Stimulated activated CD4-positive, alpha-beta T cell treated with anti-CD3 and anti-CD28 coated beads, TNF-alpha, amount 100 ng/mL, for 24 hours (primary cell): ENCODE data around the gene UNC5B.

ENCODE experiments used
- DNase-seq, 3 experiments: peaks; one replicate each; pipeline ENCODE4 v3.0.0-alpha.2; 2020; ENCODE audit warnings: low read depth in 3 of 3

Gene UNC5B

GRCh38 chr10:71299071-71299785 is 86.9 kb downstream of the UNC5B start:
- no peak for DNase-seq

DNA sequence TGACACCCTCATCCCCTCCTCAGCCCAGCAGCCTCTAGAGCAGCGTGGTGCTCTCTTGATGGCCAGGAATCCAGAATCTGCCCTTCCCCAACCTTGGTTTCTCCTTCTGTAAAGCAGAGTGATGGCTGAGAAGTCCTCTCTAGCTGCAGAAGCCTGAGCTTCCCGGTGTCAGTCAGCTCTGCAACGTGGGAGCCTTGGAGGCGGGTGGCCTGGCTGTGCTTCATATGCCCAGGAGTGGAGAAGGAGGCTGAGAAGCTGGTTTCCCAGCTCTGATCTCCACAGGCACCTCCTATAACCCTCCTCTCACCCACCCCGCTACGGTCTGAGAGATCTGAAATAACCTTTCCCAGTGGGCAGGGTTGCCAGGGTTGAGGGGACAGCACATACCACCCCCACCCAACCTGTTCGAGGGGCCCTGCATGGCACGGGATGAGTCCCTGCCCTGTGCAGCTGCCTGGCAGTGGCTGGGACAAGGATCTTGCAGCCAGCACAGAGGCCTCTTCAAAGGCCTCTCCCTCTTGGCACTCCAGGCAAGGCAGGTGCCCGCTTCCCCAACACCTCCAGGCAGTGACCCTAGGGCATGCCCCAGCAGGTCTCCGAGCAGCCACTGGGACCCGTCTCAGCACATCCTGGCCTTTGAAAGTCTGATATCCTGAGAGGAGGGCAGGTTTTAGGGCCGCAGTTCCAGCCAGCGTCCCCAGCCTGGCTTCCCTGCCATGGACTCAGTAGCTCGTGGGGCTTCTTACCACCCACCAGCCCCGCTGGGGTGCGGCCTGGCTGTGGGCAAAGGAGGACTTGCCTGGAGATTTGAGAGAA is 88.4 kb downstream of the UNC5B start:
- DNase-seq = no peak

DNA sequence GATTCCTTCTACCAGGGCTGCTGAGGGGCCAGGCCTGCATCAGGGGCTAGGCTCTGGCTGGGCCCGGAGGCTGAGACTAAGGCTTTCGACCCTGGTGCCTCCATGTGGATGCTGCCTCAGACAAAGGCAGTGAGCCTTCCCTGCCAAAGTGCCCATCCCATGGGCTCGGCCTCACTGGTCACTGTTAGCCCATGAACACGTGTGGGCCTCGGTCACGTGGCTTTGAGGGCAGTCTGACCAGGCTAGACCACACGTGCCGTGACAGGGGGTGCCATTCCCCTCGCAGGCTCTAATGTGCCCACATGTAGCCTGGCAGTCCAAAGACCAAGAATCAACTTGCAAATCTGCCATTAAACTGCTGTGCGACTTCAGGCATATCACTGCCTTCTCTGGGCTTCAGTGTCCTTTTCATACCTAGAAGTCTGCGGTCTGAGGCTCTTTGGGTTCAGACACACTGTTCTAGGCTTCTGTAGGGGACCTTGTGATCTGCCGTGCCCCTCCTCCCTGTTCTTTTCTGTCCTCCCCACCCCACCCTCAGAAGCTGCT is 89.1 kb downstream of the UNC5B start:
- no peak for DNase-seq

GRCh38 chr10:71302451-71302850 is 90.1 kb downstream of the UNC5B start:
- no peak for DNase-seq

DNA sequence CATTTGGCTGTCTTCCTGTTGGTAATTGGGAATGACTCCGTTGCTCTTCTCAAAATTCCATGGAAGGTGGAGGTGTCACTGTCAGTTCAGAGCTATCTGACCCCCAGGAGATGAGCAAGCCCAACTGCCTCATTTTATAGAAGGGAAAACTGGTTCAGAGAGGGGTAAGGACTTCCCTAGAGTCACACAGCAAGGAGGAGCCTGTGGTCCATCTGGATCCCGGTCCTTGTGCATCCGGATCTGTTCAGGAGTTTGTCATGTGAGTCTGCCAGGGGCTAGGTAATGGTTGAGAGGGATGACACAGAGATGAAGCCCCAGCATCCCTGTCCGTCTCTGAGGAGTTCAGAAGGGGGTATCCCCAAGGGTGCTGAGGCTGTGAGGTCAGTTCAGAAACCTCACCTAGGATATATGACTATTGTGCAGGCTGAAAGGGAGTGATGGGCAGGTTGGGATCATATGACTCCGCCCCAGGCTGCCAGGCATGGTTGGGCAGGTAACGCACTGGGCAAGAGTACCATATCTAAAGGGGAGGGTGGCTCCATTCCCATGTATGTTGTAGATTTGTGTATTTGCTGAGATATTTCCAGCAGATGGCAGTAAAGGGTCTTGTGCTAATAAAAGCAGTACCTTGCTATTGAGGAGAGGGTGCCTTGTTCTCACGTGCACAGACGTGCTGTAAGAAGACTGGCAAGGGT is 90.7 kb downstream of the UNC5B start:
- DNase-seq = no peak

DNA sequence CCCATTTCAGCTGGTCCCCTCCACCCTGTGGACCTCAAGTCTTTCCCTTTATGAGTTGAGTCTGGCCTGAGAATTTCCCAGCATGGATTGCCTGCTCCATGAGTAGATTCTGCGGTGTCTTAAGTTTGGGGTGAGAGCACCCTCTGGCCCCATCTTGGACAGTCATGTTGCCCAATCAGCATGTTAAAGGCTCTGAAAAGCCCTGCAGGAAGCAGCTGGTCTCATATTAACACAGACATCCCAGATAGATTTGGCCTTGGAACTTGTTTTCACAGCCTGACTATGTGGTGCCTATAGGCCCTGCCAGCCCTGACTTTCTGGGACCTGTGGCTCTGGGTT is 91.2 kb downstream of the UNC5B start:
- no peak for DNase-seq

DNA sequence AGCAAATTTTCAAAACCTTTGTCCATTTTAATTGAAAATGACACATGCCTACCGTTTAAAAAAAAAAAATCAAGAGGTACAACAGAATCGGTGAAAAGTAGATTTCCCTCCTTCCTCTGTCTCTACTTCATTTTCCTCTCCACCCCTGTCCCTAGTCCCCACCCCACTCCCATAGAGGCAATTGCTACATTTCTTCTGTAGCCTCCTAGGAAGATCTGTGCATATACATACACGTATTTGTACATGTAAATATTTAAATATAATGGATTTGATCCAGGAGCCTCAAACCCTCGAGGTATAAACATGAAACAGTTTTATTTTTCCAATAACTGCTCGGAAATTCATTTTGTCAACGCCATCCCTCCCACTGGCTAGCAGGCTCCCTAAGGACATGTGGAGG is 92.5 kb downstream of the UNC5B start:
- no peak for DNase-seq

GRCh38 chr10:71306979-71307378 is 94.6 kb downstream of the UNC5B start:
- no peak for DNase-seq

DNA sequence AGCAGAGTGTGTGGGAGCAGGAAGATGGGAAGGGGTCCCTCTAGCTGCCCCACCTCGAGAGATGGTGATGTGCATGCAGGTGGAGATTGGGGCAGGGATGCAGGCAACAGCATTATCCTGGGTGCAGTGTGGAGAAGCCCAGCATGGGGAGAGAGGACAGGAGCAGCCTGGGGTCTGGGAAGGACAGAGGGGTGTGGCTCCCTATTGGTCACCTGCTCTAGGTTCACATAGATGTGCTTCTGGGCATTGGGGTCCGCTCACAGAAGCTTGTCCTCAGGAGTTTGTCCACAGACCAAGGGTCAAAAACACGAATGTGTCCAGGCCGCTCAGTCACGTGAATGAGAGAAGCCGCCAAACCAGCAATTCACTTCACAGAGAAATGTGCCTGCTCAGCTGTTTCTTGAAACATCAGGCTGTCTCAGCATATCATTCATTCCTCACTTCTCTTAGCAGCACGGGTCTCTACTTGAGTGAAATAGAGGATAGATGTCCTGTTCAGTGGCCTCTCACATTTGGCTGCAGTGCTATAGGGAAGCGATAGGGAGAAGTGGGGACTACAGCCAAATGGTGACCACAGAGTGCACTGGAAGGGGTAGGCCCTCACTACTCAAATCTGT is 95.2 kb downstream of the UNC5B start:
- DNase-seq = no peak

GRCh38 chr10:71308244-71308643 is 95.9 kb downstream of the UNC5B start:
- no peak for DNase-seq

DNA sequence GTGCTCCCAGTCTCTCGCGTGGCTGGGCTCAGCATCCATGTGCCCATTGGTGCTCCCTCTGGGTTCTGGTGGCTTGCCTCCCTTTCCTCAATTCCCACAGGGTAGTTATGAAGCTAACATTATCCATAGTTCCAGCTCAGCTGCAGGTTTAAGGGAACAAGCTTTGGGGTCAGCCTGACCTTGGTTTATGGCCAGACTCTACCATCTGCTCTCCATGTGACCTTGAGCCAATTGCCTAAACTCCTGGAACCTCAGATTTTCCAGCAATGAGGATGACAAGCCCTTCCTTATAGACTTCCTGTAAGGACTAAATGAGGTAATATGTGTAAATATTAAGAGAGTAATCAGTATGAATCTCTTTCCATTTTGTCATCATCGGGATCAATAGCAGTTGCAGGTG is 96.6 kb downstream of the UNC5B start:
- DNase-seq = no peak

DNA sequence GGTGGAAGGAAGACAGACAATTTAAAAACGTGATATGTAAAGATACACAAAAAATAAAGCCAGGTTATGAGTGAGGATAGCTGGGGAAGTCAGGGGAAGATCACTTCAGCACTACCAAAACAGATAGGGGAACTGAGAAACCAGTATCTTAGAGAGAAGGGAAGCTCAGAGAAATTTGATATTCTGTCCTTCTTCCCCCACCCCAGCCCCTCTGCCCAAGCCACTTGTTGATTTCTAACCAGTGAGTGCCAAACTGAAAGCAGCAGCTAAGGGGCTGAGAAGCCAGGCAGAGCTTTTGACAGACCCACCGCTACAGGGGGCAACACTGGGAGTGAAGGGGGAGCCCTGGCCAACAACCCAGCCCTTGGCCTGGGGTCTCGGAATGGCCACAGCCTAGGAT is 97.5 kb downstream of the UNC5B start:
- no peak for DNase-seq

DNA sequence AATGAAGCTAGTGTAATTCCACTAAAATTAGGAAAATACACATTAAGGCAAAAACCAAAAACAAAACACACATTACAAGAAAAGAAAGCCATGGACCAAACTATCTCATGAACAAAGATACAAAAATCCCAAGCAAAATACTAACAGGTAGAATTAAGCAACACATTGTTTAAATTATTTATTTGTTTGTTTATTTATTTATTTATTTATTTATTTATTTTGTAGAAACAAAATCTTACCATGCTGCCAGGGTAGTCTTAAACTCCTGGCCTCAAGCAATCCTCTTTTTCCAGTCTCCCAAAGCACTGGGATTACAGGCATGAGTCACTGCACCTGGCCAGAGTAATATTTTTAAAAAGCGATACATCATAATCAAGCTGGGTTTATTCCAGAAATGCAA is 99.8 kb downstream of the UNC5B start:
- DNase-seq = no peak

DNA sequence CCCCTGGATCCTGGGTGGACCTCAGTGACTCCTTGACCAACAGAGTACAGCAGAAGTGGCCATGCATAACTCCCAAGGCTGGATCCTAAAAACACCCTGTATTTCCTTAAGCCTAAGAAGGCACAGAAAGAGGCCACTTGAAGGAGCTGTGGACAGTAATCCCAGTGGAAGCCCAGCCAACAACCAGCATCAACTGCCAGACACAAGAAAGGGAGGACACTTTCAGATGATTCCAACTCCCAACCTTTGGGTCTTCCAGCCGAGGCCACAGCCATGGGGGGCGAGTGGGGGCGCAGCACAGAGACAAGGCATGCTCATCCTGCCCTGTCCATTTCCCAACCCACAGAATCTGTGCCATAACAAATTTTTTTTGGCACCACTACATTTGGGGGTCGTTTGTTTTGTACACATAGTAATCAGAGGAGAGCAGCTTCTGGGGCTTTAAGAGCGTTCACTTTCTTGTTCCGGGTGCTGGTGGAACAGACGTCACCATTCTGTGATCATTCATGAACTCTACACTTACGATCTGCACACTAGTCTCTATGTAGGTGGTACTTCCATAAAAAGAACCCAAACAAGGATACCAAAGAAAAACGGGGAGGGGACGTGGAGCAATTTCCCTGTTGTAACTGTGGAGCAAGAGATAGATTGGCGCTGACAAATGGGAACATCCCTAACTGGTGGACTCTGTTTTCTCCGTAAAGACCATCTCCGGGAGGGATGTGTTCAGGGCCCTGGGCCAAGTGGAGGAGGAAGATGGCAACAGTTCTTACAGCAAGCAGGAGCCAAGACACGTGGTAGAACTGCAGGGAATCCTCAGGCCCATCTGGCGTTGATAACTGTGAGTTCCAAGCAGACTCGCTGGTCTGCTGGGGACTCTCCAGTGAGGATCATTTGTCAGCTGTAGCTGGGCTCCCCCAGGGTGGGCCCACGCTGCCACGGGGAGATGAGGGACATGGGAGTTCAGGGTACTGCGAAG is 100.7 kb downstream of the UNC5B start:
- DNase-seq = no peak

GRCh38 chr10:71314028-71314693 is 101.8 kb downstream of the UNC5B start:
- DNase-seq = peak; percentile 28 to 47 (median 28)

GRCh38 chr10:71314694-71315225 is 102.4 kb downstream of the UNC5B start:
- DNase-seq = no peak

DNA sequence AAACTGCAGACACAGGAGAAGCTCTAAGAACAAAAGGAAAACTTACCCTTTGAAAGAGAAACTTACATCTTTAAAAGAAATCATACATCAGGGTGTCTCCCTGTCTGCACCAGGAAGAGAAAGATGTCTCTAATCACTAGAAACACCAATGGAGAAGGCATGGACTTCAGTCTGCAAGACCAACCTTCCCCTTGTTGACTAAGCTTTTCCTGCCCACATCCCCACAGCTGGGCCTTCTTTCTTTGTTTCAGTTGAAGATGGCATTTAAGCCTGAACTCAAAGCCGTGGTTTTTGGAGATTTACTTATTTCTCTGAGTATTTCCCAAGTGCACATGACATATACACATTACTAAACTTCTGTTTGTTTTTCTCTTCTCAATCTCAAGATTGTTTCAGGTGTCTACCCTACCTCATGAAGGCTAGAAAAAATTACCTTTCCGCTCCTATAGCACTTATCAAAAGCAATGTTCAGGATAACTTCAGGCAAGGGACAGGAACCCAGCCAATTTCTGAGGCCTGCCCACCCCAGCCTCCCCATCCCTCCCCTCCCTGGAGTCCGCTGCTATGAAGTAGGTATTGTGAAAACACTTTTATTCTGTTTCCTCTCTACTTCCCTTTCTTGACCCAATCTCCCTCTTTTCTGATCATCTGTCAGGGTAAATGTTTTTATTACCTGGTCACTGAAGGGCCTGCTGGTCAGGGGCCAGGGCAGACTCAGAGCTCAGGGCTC is 103.9 kb downstream of the UNC5B start:
- DNase-seq = no peak

- DNase-seq = no peak
Observed at GRCh38 chr10:71316786-71317160, 104.4 kb downstream of the UNC5B start.

DNA sequence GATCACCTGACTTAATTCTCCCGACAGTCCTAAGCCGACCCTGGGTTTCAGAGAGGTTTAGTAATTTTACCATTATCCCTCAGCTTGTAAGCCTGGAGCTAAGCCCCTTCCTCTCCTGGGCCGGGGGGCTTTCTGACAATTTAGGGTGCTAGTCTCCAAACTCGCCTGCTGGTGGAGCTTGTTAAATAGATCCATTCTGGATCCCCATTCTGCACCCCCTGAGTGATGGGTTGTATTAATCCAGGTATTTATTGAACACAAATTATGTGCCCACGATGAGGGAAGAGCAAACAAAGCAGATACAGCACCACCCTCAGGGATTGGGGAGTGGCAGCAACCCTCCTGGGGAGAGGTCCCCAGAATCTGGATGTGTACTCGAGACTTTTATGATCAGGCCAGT is 105.4 kb downstream of the UNC5B start:
- no peak for DNase-seq
